Activated naive CD8-positive, alpha-beta T cell treated with anti-CD3 and anti-CD28 coated beads for 36 hours (primary cell): ENCODE data around the gene MYCBP2. TPM values are rescaled to one million over a fixed set of nuclear protein-coding genes. Genes with fewer than 3 reads are reported as not detected.

ENCODE experiments used
- DNase-seq: peaks from one replicate; pipeline ENCODE4 v3.0.0; 2021
- H3K27ac Mint-ChIP-seq: one replicate; pipeline ENCODE4 v1.8.0; 2022; ENCODE audit warnings: mild to moderate bottlenecking, moderate library complexity, mixed read lengths
- H3K27me3 Mint-ChIP-seq: one replicate; pipeline ENCODE4 v1.8.0; 2022; ENCODE audit warnings: mild to moderate bottlenecking, mixed read lengths
- H3K36me3 Mint-ChIP-seq: one replicate; pipeline ENCODE4 v1.8.0; 2021; ENCODE audit warnings: mild to moderate bottlenecking, mixed read lengths
- H3K4me1 Mint-ChIP-seq: one replicate; pipeline ENCODE4 v1.8.0; 2021; ENCODE audit warnings: mixed read lengths
- H3K4me3 Mint-ChIP-seq: one replicate; pipeline ENCODE4 v1.8.0; 2022; ENCODE audit warnings: mild to moderate bottlenecking, moderate library complexity, mixed read lengths
- H3K9me3 Mint-ChIP-seq: one replicate; pipeline ENCODE4 v1.8.0; 2022; ENCODE audit warnings: mixed read lengths
- total RNA-seq, 2 experiments: library from RNA; stranded (reverse); gene quantifications; one replicate each; pipeline ENCODE4 v1.2.3, GENCODE V29; 2021

MYCBP2 gene, protein sequence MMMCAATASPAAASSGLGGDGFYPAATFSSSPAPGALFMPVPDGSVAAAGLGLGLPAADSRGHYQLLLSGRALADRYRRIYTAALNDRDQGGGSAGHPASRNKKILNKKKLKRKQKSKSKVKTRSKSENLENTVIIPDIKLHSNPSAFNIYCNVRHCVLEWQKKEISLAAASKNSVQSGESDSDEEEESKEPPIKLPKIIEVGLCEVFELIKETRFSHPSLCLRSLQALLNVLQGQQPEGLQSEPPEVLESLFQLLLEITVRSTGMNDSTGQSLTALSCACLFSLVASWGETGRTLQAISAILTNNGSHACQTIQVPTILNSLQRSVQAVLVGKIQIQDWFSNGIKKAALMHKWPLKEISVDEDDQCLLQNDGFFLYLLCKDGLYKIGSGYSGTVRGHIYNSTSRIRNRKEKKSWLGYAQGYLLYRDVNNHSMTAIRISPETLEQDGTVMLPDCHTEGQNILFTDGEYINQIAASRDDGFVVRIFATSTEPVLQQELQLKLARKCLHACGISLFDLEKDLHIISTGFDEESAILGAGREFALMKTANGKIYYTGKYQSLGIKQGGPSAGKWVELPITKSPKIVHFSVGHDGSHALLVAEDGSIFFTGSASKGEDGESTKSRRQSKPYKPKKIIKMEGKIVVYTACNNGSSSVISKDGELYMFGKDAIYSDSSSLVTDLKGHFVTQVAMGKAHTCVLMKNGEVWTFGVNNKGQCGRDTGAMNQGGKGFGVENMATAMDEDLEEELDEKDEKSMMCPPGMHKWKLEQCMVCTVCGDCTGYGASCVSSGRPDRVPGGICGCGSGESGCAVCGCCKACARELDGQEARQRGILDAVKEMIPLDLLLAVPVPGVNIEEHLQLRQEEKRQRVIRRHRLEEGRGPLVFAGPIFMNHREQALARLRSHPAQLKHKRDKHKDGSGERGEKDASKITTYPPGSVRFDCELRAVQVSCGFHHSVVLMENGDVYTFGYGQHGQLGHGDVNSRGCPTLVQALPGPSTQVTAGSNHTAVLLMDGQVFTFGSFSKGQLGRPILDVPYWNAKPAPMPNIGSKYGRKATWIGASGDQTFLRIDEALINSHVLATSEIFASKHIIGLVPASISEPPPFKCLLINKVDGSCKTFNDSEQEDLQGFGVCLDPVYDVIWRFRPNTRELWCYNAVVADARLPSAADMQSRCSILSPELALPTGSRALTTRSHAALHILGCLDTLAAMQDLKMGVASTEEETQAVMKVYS (N-terminal part only)
- total RNA-seq: 10 to 100 TPM; 89.5 to 94.2 TPM

DNA sequence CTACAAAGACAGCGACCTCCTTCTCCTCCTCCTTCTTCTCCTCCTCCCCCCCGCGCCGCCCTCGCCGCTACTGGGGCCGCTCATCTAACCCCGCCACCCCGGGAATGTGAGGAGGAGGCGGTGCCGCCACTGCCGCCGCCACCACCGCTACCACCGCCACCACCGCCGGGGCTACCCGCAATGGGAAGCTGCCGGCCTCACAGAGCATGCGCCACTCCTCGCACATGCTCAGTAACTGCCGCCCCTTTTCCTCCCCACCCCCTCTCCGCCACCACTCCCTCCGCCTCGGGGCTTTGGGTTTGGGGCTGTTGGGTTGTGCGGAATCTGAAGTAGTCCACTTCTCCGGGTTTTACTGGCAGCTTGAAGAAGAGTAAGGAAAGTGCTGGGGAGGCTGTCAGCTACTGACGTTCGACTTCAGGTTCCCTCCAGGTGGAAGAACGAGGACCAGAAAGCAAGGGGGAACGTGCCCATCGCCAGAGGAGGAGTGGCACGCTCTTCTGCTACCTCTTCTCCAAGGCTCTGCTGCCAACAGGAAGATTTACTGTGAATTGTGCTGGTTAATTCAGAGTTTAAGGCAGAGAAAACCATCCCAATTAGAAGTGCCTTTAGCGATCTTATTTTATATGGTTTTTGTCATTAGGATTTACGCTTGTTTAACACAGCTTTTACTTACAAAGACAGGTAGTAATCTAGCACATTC, at the start of gene MYCBP2:
TSS of gene MYCBP2 (minus strand) at position 190 of the 700 bp plus-strand sequence. CDS start 319 bp downstream, outside the sequence.
- H3K9me3 Mint-ChIP-seq: no peaks in the 10 kb centered on the region
- peaks cover 47% of the 10 kb centered on the region for H3K4me1 Mint-ChIP-seq
- DNase-seq: peak; percentile 96
- H3K27ac Mint-ChIP-seq: peak within 1 kb of the TSS; percentile 97
- peak within 1 kb of the TSS; percentile 97 for H3K4me3 Mint-ChIP-seq
- no peaks in the 10 kb centered on the region for H3K27me3 Mint-ChIP-seq
- H3K36me3 Mint-ChIP-seq: peaks cover 17% of the 10 kb centered on the region

DNA sequence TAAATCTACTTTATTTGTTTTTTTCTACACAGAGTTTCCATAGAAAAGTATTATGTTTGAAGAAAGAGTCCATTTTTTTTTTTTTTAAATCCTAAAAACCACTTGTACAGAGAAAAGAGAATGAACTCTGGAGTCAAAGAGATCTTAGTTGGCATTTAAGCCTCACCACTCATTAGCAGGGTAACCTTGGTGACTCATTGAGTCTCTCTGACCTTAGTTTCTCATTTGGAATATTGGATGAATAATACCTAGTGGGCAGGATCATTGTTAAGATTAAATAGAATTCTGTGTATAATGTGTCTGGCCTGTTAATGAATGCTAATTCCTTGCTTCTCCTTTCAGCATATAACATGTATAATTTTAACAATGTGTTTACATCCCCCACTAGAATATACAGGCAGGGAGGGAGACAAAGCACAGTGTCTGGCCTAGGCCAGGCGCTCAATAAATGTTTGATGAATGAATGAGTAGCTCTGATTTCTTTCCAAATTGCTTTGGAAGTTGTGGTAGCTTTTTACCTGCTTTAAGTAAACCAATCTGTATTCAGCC, 48.7 kb upstream of the MYCBP2 start:
- H3K36me3 Mint-ChIP-seq: no peaks in the 10 kb centered on the region
- no peak overlapping the region for H3K4me3 Mint-ChIP-seq
- H3K27me3 Mint-ChIP-seq: no peaks in the 10 kb centered on the region
- H3K4me1 Mint-ChIP-seq: no peaks in the 10 kb centered on the region
- no peak for DNase-seq
- no peaks in the 10 kb centered on the region for H3K9me3 Mint-ChIP-seq
- no peak overlapping the region for H3K27ac Mint-ChIP-seq

DNA sequence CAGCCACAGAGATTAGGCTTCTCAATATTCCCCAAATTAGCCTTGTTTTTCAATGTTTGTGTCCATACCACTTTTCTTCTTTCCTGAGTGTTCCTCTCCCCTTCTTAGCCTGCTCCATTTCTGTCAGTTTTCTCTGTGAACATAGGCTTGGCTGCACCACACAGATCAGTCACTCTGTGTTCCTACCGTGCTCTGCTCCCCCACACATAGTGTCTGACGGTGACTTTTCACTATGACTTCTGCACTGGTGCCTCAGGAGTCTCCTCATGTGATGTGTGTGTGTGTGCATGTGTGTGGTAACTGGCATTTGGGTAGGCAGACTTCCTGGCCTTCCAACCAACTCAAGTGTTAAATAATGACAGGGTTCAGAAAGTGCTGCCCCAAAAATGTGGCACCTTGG, 47.9 kb upstream of the MYCBP2 start:
- no peak for DNase-seq
- H3K27ac Mint-ChIP-seq: no peak overlapping the region
- H3K27me3 Mint-ChIP-seq: no peaks in the 10 kb centered on the region
- no peak overlapping the region for H3K4me3 Mint-ChIP-seq
- H3K9me3 Mint-ChIP-seq: no peaks in the 10 kb centered on the region
- no peaks in the 10 kb centered on the region for H3K36me3 Mint-ChIP-seq
- H3K4me1 Mint-ChIP-seq: no peaks in the 10 kb centered on the region

DNA sequence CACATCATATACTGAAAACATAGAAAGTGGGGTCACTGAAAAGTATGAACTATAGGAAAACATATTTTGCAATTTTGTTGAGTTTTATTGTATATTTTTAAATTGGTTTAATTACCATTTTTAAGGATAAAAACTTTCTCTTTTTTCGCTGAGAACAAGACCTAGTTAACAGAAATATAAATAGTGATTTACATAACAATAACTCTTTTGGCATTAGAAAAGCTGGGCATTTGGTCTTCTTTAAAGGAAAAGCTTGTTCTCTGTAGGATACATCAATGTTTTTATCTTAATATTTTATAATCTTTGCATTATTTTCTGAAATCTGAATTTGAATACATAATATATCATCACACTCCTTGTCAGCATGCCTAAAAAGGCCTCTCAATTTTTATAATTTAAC, 47.4 kb upstream of the MYCBP2 start:
- no peak overlapping the region for H3K4me3 Mint-ChIP-seq
- H3K4me1 Mint-ChIP-seq: no peaks in the 10 kb centered on the region
- no peak overlapping the region for H3K27ac Mint-ChIP-seq
- no peaks in the 10 kb centered on the region for H3K27me3 Mint-ChIP-seq
- H3K9me3 Mint-ChIP-seq: no peaks in the 10 kb centered on the region
- DNase-seq: no peak
- no peaks in the 10 kb centered on the region for H3K36me3 Mint-ChIP-seq

DNA sequence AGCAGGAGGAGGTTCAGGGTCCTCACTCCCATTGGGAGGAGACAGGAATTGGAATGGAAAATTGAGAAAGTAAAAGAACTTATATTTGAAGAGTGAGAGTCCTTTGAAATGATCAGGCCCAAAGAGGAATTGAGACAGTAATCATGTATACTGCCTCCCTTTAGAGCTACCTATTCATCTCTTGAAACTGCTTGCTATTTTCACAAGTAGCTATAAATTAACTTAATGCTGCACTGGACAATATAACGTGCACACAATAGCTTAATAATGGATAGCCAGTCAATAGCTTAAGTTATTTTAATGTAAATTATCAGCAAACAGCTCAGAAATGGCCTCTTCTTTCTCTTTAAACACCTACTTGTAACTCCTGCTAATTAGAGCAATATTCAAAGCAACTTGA, 46.6 kb upstream of the MYCBP2 start:
- Mint-ChIP-seq H3K9me3 (no peaks in the 10 kb centered on the region), H3K27me3 (no peaks in the 10 kb centered on the region), H3K4me3 (no peak overlapping the region), H3K36me3 (no peaks in the 10 kb centered on the region), H3K27ac (no peak overlapping the region), H3K4me1 (no peaks in the 10 kb centered on the region)
- DNase-seq: no peak

DNA sequence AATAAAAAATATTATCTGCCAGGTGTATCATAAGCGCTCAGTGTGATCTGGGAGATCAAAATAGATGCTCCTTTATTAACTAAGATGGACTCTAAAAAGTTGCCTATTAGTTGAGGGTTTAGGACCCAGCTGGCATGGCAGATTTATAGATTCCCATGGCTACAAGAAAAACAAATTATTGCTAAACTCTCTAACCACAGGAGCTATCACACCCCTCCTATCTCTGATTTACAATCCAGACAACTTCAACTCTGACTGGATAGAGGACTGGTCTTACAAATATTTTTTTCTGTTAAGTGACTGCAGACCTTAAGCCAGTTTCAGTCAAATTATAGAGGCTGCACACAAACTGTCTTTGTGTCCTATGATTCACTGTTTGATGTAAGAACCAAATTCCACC, 45.4 kb upstream of the MYCBP2 start:
- Mint-ChIP-seq H3K9me3 (no peaks in the 10 kb centered on the region), H3K27me3 (no peaks in the 10 kb centered on the region), H3K36me3 (no peaks in the 10 kb centered on the region), H3K4me1 (no peaks in the 10 kb centered on the region), H3K27ac (no peak overlapping the region), H3K4me3 (no peak overlapping the region)
- no peak for DNase-seq

DNA sequence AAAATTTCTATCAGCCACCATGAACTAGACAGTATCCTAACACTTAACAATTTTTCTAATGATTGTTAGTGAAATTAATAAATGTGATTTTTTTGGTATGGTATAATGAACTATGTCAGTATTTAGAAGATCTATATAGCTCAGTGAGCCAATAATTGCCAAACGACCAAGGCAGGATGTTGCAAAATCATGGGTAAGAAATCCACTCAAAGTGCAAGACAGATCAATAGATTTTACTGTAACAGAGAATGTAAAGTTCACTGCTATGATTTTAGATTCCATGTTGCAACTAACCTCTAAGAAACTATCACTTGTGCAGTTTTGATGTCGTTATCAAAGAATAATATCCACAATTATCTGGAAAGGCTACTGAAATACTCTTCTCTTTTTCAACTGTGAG, 44.0 kb upstream of the MYCBP2 start:
- no peak overlapping the region for H3K4me3 Mint-ChIP-seq
- no peak for DNase-seq
- no peaks in the 10 kb centered on the region for H3K27me3 Mint-ChIP-seq
- H3K9me3 Mint-ChIP-seq: no peaks in the 10 kb centered on the region
- no peaks in the 10 kb centered on the region for H3K4me1 Mint-ChIP-seq
- no peaks in the 10 kb centered on the region for H3K36me3 Mint-ChIP-seq
- no peak overlapping the region for H3K27ac Mint-ChIP-seq

DNA sequence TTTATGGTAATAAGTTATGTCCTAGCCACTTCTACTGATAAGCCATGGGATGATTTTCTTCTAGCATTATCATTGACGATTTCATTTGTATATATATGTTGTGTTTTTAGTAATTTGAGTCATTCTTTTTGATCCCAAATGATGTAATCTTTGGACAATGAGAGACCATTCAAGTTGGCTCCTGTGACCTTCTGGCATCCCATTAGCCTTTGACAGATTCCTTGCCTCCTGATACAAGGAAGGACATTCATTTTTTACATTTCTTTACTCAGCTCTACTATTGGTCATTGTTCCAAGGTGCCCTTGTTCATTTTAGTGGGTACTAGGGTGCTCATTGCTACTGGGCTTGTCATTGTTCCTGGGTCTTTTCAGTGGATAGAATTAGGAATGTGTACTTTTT, 35.3 kb upstream of the MYCBP2 start:
- H3K27me3 Mint-ChIP-seq: no peaks in the 10 kb centered on the region
- H3K4me3 Mint-ChIP-seq: no peak overlapping the region
- DNase-seq: no peak
- no peaks in the 10 kb centered on the region for H3K9me3 Mint-ChIP-seq
- no peaks in the 10 kb centered on the region for H3K36me3 Mint-ChIP-seq
- peaks cover 2% of the 10 kb centered on the region for H3K4me1 Mint-ChIP-seq
- no peak overlapping the region for H3K27ac Mint-ChIP-seq

DNA sequence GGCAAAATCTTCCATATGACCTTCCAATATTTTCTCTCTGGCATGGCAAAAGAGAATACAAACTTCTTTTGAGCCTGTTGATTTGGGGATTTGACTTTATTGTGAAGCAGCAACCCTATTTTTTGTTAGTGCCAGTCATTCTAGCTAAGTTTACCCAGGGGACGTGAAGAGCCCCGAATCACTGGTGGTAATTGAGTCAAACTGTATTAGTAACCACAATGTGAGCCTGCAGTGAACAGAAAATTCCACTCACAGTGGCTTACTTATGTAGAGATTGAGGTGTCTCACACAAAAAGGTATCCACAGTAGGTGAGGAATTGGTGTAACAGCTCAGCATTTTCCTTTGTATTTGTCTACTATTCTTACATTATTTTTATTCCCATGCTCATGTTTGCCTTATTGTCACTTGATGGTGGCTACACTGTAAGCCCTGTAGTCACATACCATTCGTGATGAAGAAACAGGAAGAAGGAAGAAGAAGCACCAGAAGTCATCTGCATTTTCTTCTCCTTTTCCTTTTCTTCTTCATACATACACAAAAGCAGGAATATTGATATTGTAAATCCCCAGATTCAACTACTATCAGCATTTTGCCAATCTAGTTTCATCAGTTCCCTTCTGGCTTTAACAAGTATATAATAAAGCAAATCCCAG, 33.3 kb upstream of the MYCBP2 start:
- no peak overlapping the region for H3K4me3 Mint-ChIP-seq
- DNase-seq: no peak
- no peaks in the 10 kb centered on the region for H3K36me3 Mint-ChIP-seq
- no peaks in the 10 kb centered on the region for H3K9me3 Mint-ChIP-seq
- no peaks in the 10 kb centered on the region for H3K27me3 Mint-ChIP-seq
- H3K27ac Mint-ChIP-seq: no peak overlapping the region
- H3K4me1 Mint-ChIP-seq: peaks cover 2% of the 10 kb centered on the region

DNA sequence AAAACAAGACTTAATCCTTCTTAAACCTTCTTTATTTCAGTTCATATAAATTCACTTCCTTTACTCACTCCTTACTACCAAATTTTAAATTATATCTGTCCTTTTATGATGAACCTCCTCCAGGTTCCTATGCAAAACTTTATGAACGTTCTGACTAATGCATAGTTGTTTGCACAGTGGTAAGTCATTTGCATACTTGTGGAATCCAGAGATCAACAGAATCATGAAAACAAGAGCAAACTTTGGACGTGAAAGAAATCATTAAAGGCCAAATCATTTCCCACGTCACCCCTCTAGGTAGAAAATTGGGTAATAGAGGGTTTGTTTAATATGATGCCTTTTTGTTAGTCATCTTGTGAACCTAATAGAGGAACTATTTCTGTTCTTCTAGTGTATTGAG, 32.3 kb upstream of the MYCBP2 start:
- no peaks in the 10 kb centered on the region for H3K36me3 Mint-ChIP-seq
- no peaks in the 10 kb centered on the region for H3K9me3 Mint-ChIP-seq
- H3K4me3 Mint-ChIP-seq: no peak overlapping the region
- DNase-seq: no peak
- H3K27me3 Mint-ChIP-seq: no peaks in the 10 kb centered on the region
- H3K27ac Mint-ChIP-seq: no peak overlapping the region
- H3K4me1 Mint-ChIP-seq: peaks cover 7% of the 10 kb centered on the region

DNA sequence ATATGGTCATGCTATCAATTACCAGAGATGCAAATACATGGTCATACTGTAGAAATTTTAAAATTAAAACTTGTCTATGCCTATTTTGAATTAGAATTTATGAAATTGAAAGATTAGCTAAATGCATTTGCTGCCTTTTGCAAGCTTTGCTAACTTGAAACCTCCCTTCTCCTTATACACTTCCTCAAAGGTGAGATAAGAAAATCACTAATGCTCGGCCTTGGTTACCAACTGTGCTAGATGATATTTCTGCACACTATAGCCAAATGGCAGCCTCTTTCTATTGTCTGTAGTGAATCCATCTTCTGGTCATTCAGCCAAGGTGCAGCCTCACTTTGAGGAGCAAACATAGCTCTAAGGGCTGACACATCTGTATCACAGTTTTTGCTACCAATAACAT, 31.1 kb upstream of the MYCBP2 start:
- H3K27ac Mint-ChIP-seq: no peak overlapping the region
- no peaks in the 10 kb centered on the region for H3K36me3 Mint-ChIP-seq
- H3K9me3 Mint-ChIP-seq: no peaks in the 10 kb centered on the region
- H3K27me3 Mint-ChIP-seq: no peaks in the 10 kb centered on the region
- H3K4me1 Mint-ChIP-seq: peaks cover 15% of the 10 kb centered on the region
- no peak for DNase-seq
- H3K4me3 Mint-ChIP-seq: no peak overlapping the region

DNA sequence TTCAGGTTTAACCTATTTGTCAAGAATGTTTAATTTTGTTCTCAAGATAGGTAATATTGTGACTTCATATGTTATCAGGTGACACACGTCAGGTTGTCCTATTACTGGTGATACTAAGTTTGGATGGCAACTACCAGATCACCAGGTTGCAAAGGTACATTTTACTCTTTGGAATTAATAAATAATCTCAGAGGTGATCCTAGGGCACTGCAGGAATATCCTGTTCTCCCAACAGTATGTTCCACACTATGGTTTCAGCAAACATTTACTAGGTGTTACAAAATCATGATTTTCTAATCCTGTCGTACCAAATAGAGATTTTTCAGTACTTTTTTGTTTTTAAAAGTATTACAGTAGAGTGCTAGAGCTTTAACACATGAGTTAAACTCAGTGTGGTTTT, 29.3 kb upstream of the MYCBP2 start:
- Mint-ChIP-seq H3K36me3 (no peaks in the 10 kb centered on the region), H3K27me3 (no peaks in the 10 kb centered on the region), H3K27ac (no peak overlapping the region), H3K4me3 (no peak overlapping the region), H3K4me1 (peaks cover 15% of the 10 kb centered on the region), H3K9me3 (no peaks in the 10 kb centered on the region)
- DNase-seq: no peak

DNA sequence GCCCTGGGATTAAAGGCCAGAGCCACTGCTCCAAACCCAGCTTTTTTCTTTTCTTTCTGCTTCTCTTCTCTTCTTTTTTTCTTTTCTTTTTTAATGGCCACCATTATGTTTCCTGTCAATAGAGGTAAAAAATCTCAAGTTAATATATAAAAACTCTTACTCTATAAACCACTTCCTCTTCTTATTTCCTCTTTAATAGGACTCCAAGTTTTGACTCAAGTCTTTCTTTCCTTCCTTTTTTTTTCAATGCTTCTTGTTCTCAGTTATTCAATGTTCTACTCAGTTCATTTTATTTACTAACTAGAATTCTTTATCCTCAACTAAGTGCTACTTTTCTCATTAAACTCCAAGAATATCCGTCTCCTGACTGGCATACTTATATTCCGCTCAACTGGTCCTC, 27.1 kb upstream of the MYCBP2 start:
- no peaks in the 10 kb centered on the region for H3K9me3 Mint-ChIP-seq
- H3K27me3 Mint-ChIP-seq: no peaks in the 10 kb centered on the region
- H3K4me1 Mint-ChIP-seq: peaks cover 16% of the 10 kb centered on the region
- H3K36me3 Mint-ChIP-seq: no peaks in the 10 kb centered on the region
- H3K27ac Mint-ChIP-seq: peak overlapping the region; percentile 63
- H3K4me3 Mint-ChIP-seq: no peak overlapping the region
- DNase-seq: no peak

DNA sequence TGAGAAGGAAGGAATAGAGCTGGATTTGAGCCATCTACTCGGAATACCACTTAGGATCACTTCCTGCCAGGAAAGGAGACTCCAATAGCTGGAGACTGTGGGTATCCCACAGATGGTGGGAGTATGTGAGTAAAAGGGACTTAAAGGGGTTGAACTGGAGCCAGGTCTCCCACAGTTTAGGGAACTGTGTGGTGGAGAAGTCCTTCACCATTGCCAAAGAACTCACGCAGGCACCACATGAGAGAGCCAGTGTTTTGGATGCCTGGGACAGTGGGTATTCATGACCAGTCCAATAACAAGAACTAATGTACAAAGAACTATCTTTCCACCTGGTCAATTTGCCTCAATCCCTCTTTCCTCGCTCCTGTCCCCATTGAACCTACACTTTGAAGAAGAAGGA, 24.4 kb upstream of the MYCBP2 start:
- H3K4me1 Mint-ChIP-seq: peaks cover 16% of the 10 kb centered on the region
- H3K4me3 Mint-ChIP-seq: no peak overlapping the region
- no peaks in the 10 kb centered on the region for H3K9me3 Mint-ChIP-seq
- DNase-seq: no peak
- H3K36me3 Mint-ChIP-seq: no peaks in the 10 kb centered on the region
- no peaks in the 10 kb centered on the region for H3K27me3 Mint-ChIP-seq
- H3K27ac Mint-ChIP-seq: no peak overlapping the region
